GM18858 (cell line): Measurements from ENCODE around the gene MADCAM1.
"Not testable (repeated sequence)": the region's sequence is repeated elsewhere in the genome, so short reads cannot be mapped to it uniquely, and the experiment has no call there.

Experiments used
- ATAC-seq: cut with Tn5 transposase; IDR thresholded peaks from one replicate; pipeline ENCODE4 v1.9.1; 2021; ENCODE audit not compliant: unreplicated experiment

MADCAM1 gene

GRCh38 chr19:496112-496665, at the start of gene MADCAM1:
MADCAM1 (plus strand) TSS chr19:496486; CDS start chr19:496500, 14 bp downstream.
- no peak for ATAC-seq

- ATAC-seq: no peak
These were observed 49.2 kb upstream of the MADCAM1 start for GRCh38 chr19:447064-447426.

- ATAC-seq: no peak
These were observed 48.3 kb upstream of the MADCAM1 start for GRCh38 chr19:447816-448560.

GRCh38 chr19:449916-450315, 46.4 kb upstream of the MADCAM1 start:
- no peak for ATAC-seq

GRCh38 chr19:450912-451481, 45.3 kb upstream of the MADCAM1 start:
- ATAC-seq: not testable (repeated sequence)

GRCh38 chr19:452829-453228, 43.5 kb upstream of the MADCAM1 start:
- ATAC-seq: no peak

- no peak for ATAC-seq
These were observed 42.7 kb upstream of the MADCAM1 start for GRCh38 chr19:453606-454005.

- no peak for ATAC-seq
These were observed 41.1 kb upstream of the MADCAM1 start for GRCh38 chr19:455031-455705.

- ATAC-seq: no peak
These were observed 40.3 kb upstream of the MADCAM1 start for GRCh38 chr19:455851-456546.

- no peak for ATAC-seq
These were observed 39.7 kb upstream of the MADCAM1 start for GRCh38 chr19:456547-457110.

- no peak for ATAC-seq
These were observed 38.6 kb upstream of the MADCAM1 start for GRCh38 chr19:457636-458035.

- no peak for ATAC-seq
These were observed 37.9 kb upstream of the MADCAM1 start for GRCh38 chr19:458091-459042.

GRCh38 chr19:459724-460511, 36.4 kb upstream of the MADCAM1 start:
- ATAC-seq: no peak

- ATAC-seq: no peak
These were observed 35.2 kb upstream of the MADCAM1 start, which contains the start of gene SHC2 for GRCh38 chr19:460877-461720. SHC2 (minus strand) TSS chr19:461033; CDS start chr19:460996, 37 bp downstream.

GRCh38 chr19:461721-462551, 34.4 kb upstream of the MADCAM1 start:
- ATAC-seq: no peak

GRCh38 chr19:463483-464207, 32.6 kb upstream of the MADCAM1 start:
- ATAC-seq: no peak

- ATAC-seq: no peak
These were observed 32.1 kb upstream of the MADCAM1 start for GRCh38 chr19:464208-464545.
